HL-60 (cell line): ENCODE data around the gene DND1.
"Not testable (repeated sequence)": the region's sequence is repeated elsewhere in the genome, so short reads cannot be mapped to it uniquely, and the experiment has no call there.

Experiments
- DNase-seq, 2 experiments: peaks; one replicate each; pipeline ENCODE4 v3.0.0-alpha.2; 2010 to 2020; ENCODE audit warnings: low read depth in 1 of 2, low spot score in 1 of 2
- H3K27ac ChIP-seq: fragments of 250-450 bp; sonication (Bioruptor Pico); replicated peaks from 2 replicates; pipeline ENCODE4 v1.5.1; 2020; ENCODE audit warnings: mild to moderate bottlenecking, moderate library complexity
- H3K27me3 ChIP-seq: fragments of 250-450 bp; sonication (Bioruptor Pico); 2 replicates; pipeline ENCODE4 v1.5.1; 2021; ENCODE audit warnings: mild to moderate bottlenecking, moderate library complexity; ENCODE audit not compliant: insufficient read depth, poor library complexity, severe bottlenecking
- H3K4me3 ChIP-seq: replicated peaks from 2 replicates; pipeline ENCODE4 v1.5.1; 2011; ENCODE audit warnings: mild to moderate bottlenecking, control low read depth, low read length; ENCODE audit not compliant: insufficient read depth
- CTCF ChIP-seq: IDR thresholded peaks from one replicate; pipeline ENCODE4 v1.5.1; 2011; ENCODE audit warnings: low read length, control low read depth, inconsistent platforms; ENCODE audit not compliant: insufficient read depth
- GABPA ChIP-seq: IDR thresholded peaks from 2 replicates; pipeline ENCODE4 v1.6.1; 2012; ENCODE audit warnings: low read depth
- POLR2AphosphoS5 ChIP-seq: IDR thresholded peaks from 2 replicates; pipeline ENCODE4 v1.6.1; 2012; ENCODE audit warnings: low read depth
- REST ChIP-seq: IDR thresholded peaks from 2 replicates; pipeline ENCODE4 v1.6.1; 2012; ENCODE audit warnings: low read depth; ENCODE audit not compliant: insufficient replicate concordance
- SPI1 ChIP-seq: IDR thresholded peaks from 2 replicates; pipeline ENCODE4 v1.6.1; 2012; ENCODE audit warnings: low read depth, mild to moderate bottlenecking, borderline replicate concordance
- long read RNA-seq: library from polyadenylated mRNA; unstranded; transcript quantifications from one replicate; pipeline ENCODE4 v2.0.0, GENCODE V29; 2020

Gene DND1
- long read RNA-seq, partial matches to known transcripts = 0 of 1 reads
- long read RNA-seq, other reads (novel, unspliced or antisense) = 1 of 1 reads

GRCh38 chr5:140673187-140673976, at the start of gene DND1:
TSS of gene DND1 (minus strand) at chr5:140673576. CDS start at chr5:140673542, 34 bp downstream.
- Histone ChIP-seq H3K27me3 (no peaks in the 10 kb centered on the region), H3K27ac (no peak within 1 kb of the TSS), H3K4me3 (no peak within 1 kb of the TSS; the same call in 1 of the 2 replicates)
- no peak for DNase-seq
- TF ChIP-seq CTCF (no peak), POLR2AphosphoS5 (0 out of 2 replicates have a peak, but pooled peaks have one; percentile 9)

GRCh38 chr5:140721395-140721794, 48.0 kb upstream of the DND1 start:
- H3K27ac ChIP-seq, H3K27me3 ChIP-seq, DNase-seq, H3K4me3 ChIP-seq: not testable (repeated sequence)

GRCh38 chr5:140720738-140721137, 47.4 kb upstream of the DND1 start:
- H3K27ac ChIP-seq, DNase-seq, H3K27me3 ChIP-seq, H3K4me3 ChIP-seq: not testable (repeated sequence)

- H3K27ac ChIP-seq = no peak overlapping the region
- no peak overlapping the region for H3K4me3 ChIP-seq
- H3K27me3 ChIP-seq = no peaks in the 10 kb centered on the region
- DNase-seq = no peak
- TF ChIP-seq CTCF (no peak), REST (no peak), SPI1 (no peak)
Measured at GRCh38 chr5:140718266-140718592, 44.9 kb upstream of the DND1 start.

- DNase-seq, H3K4me3 ChIP-seq, H3K27ac ChIP-seq, H3K27me3 ChIP-seq: not testable (repeated sequence)
Measured at GRCh38 chr5:140716238-140716637, 42.9 kb upstream of the DND1 start.

GRCh38 chr5:140713562-140714094, 40.3 kb upstream of the DND1 start:
- TF ChIP-seq REST (no peak), POLR2AphosphoS5 (no peak), SPI1 (no peak), GABPA (no peak), CTCF (no peak)
- no peak for DNase-seq
- no peaks in the 10 kb centered on the region for H3K27me3 ChIP-seq
- H3K27ac ChIP-seq = no peak overlapping the region
- no peak overlapping the region for H3K4me3 ChIP-seq
